ENCODE measurements around the gene LY6G6F. TPM values are rescaled to one million over a fixed set of nuclear protein-coding genes. Genes with fewer than 3 reads are reported as not detected.

The LY6G6F gene
- total and polyA plus RNA-seq, 2 donors (not counting 3 experiments of a cell fraction or from before 2014, with no cell fraction given), result not detected

- FAIRE-seq (no peak), DNase-seq (ENCODE audit: low read depth, low spot score) (peak; percentile 26)
- TSS peak; percentile 57 for BruUV-seq (replicated peaks)
- H3K36me3 ChIP-seq (ENCODE audit: control insufficient read depth in 2 of 2, extremely low read depth in 1 of 2, insufficient read depth in 2 of 2, low read length in 2 of 2), result peaks cover 0 to under 1% of the 10 kb centered on the region in 2 experiments
- H3K4me1 ChIP-seq (ENCODE audit: control insufficient read depth, extremely low read depth, insufficient read depth, low read length), result peaks cover 8% of the 10 kb centered on the region
- H3K27me3 ChIP-seq (ENCODE audit: control insufficient read depth in 2 of 2, insufficient read depth in 2 of 2, low read length in 2 of 2), result no peaks in the 10 kb centered on the region
- H3K4me2 ChIP-seq (ENCODE audit: insufficient read depth, low read length), result peak overlapping the region; percentile 65
- intact Hi-C loops (cut with micrococcal nuclease) (loop anchor here (1.0 to 2.0 kb wide), 3 partner anchors 14 to 208 kb away; partner anchors contain the start of genes ABHD16A and CSNK2B), dilution Hi-C loops (cut with MboI; ENCODE audit: extremely low pct_ligation_motif_present, low sequenced_read_pairs) (no loop called here)
- no peaks in the 10 kb centered on the region for H4K20me1 ChIP-seq (replicated peaks; ENCODE audit: control insufficient read depth, extremely low read depth, insufficient read depth, low read length)
- H3K9ac ChIP-seq (replicated peaks; ENCODE audit: extremely low read depth, insufficient read depth, low read length), result peak overlapping the region; percentile 30
- TF ChIP-seq POLR2A (IDR thresholded peaks at IDR 0.05; ENCODE audit: low read depth, low read length) (peak; percentile 68), CTCF (IDR thresholded peaks at IDR 0.05; ENCODE audit: extremely low read depth in 1 of 2, insufficient read depth in 1 of 2, low read depth in 1 of 2, low read length in 2 of 2) (peak in 1 of 2 donors; percentile 31), MAX (IDR thresholded peaks at IDR 0.05; ENCODE audit: insufficient read depth, insufficient read length) (no peak), POLR2AphosphoS5 (IDR thresholded peaks at IDR 0.05; ENCODE audit: insufficient read depth, low read depth, low read length) (peak; percentile 54), JUN (IDR thresholded peaks at IDR 0.05; ENCODE audit: borderline replicate concordance, insufficient read depth, insufficient read length, low read depth) (no peak)
- H3K9me3 ChIP-seq (replicated peaks; ENCODE audit: control insufficient read depth, insufficient read depth, low read length), result no peaks in the 10 kb centered on the region
- no peaks in the 10 kb centered on the region for H3K9me1 ChIP-seq (replicated peaks; ENCODE audit: control insufficient read depth, extremely low read depth, insufficient read depth, low read length)
- peak overlapping the region; percentile 94 for H2AFZ ChIP-seq (ENCODE audit: low read depth, low read length)
- H3K27ac ChIP-seq (ENCODE audit: insufficient read depth, low read depth, low read length), result peak overlapping the region; percentile 18
- CTCF ChIA-PET, result interaction anchor here (0.6 to 3.5 kb wide), 15 partner anchors 8 to 271 kb away, joined by 3 to 44 read pairs (median 6); partner anchors contain the start of genes ABHD16A, DDAH2, HSPA1B and MSH5
- POLR2A ChIA-PET, result interaction anchor here (0.6 kb wide), 1 partner anchor 56 kb away, joined by 3 read pairs; no protein-coding TSS in a partner anchor
- peak overlapping the region; percentile 18 to 59 (median 47) for H3K4me3 ChIP-seq (replicated peaks in 1 of 3; ENCODE audit: insufficient read depth in 1 of 3, low read depth in 1 of 3, low read length in 3 of 3)
- H3K79me2 ChIP-seq (ENCODE audit: control insufficient read depth, insufficient read depth, low read length), result no peaks in the 10 kb centered on the region
Measured at GRCh38 chr6:31681135-31681671, 25.5 kb upstream of the LY6G6F start.

Measured in endothelial cell of umbilical vein (primary cell).